MM.1S (cell line): ENCODE data around the gene ZNF362.

ENCODE experiments used
- DNase-seq: peaks from one replicate; pipeline ENCODE4 v3.0.0-alpha.2; 2015
- H2AFZ ChIP-seq: fragments of 300-600 bp; sonication (generic); 2 replicates; pipeline ENCODE4 v1.6.0; 2016; ENCODE audit warnings: antibody characterized with exemption, low read length
- H3F3A ChIP-seq: fragments of 300-600 bp; sonication (generic); 2 replicates; pipeline ENCODE4 v1.6.1; 2016; ENCODE audit warnings: mild to moderate bottlenecking, antibody characterized with exemption, low read length, moderate library complexity, mixed read lengths; ENCODE audit not compliant: insufficient read depth
- H3K27ac ChIP-seq: fragments of 300-600 bp; sonication (generic); 2 replicates; pipeline ENCODE4 v1.5.1; 2016; ENCODE audit warnings: mild to moderate bottlenecking, low read length
- H3K27me3 ChIP-seq: fragments of 300-600 bp; sonication (generic); replicated peaks from 2 replicates; pipeline ENCODE4 v1.6.0; 2016; ENCODE audit warnings: low read length; ENCODE audit not compliant: insufficient read depth
- H3K36me3 ChIP-seq: fragments of 300-600 bp; sonication (generic); replicated peaks from 2 replicates; pipeline ENCODE4 v1.6.1; 2016; ENCODE audit warnings: mild to moderate bottlenecking, low read length, mixed read lengths; ENCODE audit not compliant: insufficient read depth
- H3K4me1 ChIP-seq: fragments of 300-600 bp; sonication (generic); 2 replicates; pipeline ENCODE4 v1.6.1; 2016; ENCODE audit warnings: low read length, mixed read lengths
- H3K4me2 ChIP-seq: fragments of 300-600 bp; sonication (generic); 2 replicates; pipeline ENCODE4 v1.6.0; 2016; ENCODE audit warnings: low read depth, low read length
- H3K4me3 ChIP-seq: fragments of 300-600 bp; sonication (generic); 2 replicates; pipeline ENCODE4 v1.5.1; 2016; ENCODE audit warnings: low read length, mixed read lengths
- H3K79me2 ChIP-seq: fragments of 300-600 bp; sonication (generic); 2 replicates; pipeline ENCODE4 v1.6.1; 2016; ENCODE audit warnings: mixed run types, low read length, mixed read lengths
- H3K9ac ChIP-seq: fragments of 300-600 bp; sonication (generic); 2 replicates; pipeline ENCODE4 v1.6.1; 2016; ENCODE audit warnings: low read length, mixed read lengths
- H3K9me2 ChIP-seq: fragments of 300-600 bp; sonication (generic); replicated peaks from 2 replicates; pipeline ENCODE4 v1.6.1; 2016; ENCODE audit warnings: mild to moderate bottlenecking, low read length, mixed read lengths; ENCODE audit not compliant: insufficient read depth
- H3K9me3 ChIP-seq: fragments of 300-600 bp; sonication (generic); replicated peaks from 2 replicates; pipeline ENCODE4 v1.6.1; 2016; ENCODE audit warnings: mild to moderate bottlenecking, low read length, mixed read lengths; ENCODE audit not compliant: insufficient read depth
- H4K20me1 ChIP-seq: fragments of 300-600 bp; sonication (generic); 2 replicates; pipeline ENCODE4 v1.6.1; 2016; ENCODE audit warnings: mild to moderate bottlenecking, low read length, moderate library complexity, mixed read lengths; ENCODE audit not compliant: insufficient read depth
- EZH2 ChIP-seq: fragments of 300-600 bp; sonication (generic); optimal IDR thresholded peaks from 2 replicates; pipeline ENCODE3; 2017; ENCODE audit warnings: low read depth, mild to moderate bottlenecking, antibody characterized with exemption, low read length, mixed read lengths
- EZH2phosphoT487 ChIP-seq: fragments of 300-600 bp; sonication (generic); IDR thresholded peaks from 2 replicates; pipeline ENCODE4 v1.6.1; 2018; ENCODE audit warnings: antibody characterized with exemption, low read length
- TF ChIP-seq, protein P1 (sequence below): fragments of 300-600 bp; sonication (generic); IDR thresholded peaks from 2 replicates; pipeline ENCODE4 v1.5.1; 2016; ENCODE audit warnings: antibody characterized with exemption, low read length, mixed read lengths

Gene ZNF362

DNA sequence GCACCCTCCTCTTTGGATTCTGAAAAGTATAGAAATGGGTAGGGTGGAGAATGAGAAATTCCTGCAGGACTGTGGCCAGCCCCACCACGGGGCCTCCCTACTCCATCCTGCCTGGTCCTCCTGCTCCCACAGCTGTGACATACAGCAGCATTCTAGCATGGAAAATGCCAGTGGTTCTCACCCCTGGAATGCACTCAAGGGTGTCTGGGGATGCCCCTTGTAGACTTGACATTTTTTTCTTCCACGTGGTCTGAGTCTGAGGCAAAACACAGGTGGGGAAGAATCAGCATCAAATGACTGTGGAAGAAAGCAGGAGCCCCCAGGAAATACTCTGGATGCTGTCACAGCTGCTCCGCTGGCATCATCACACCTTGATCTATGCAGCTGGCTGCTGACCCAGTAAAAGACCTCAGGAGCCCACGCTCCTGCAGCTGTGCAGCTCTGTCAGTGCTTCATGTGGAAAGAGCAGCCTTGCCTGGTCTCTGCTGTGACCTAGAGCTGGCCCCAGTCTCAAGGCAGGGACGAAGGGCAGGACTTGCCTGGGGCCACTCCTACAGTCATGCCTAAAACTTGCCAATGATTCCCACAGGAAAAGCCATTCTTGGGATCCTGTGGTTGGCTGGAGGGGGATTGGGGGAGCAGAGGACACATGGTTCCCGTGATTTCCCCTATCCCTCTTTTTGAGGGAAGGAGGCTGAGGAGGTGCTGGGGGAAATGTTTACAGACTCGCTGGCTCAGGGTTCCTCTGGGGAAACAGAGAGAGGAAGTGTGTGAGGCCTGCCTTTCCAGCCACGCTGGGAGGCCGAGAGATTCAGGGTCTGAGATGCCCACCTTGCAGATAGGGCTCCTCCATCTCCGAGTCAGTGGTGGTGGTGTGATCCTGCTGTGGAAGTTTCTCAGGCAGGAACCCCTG lies 75.4 kb downstream of the ZNF362 start:
- DNase-seq = no peak
- Histone ChIP-seq H3K4me1 (no peaks in the 10 kb centered on the region), H3K27me3 (no peaks in the 10 kb centered on the region), H3F3A (no peaks in the 10 kb centered on the region), H3K36me3 (no peaks in the 10 kb centered on the region), H3K4me2 (no peak overlapping the region), H2AFZ (no peak overlapping the region), H3K9me3 (no peaks in the 10 kb centered on the region), H3K9ac (no peak overlapping the region), H3K27ac (no peak overlapping the region), H3K4me3 (no peak overlapping the region), H3K79me2 (0 out of 2 replicates have a peak, but pooled peaks cover 6% of the 10 kb centered on the region), H4K20me1 (no peaks in the 10 kb centered on the region), H3K9me2 (no peaks in the 10 kb centered on the region)
- no peak for TF ChIP-seq EZH2phosphoT487
- TF ChIP-seq EZH2 = no peak
- TF ChIP-seq, protein P1, sequence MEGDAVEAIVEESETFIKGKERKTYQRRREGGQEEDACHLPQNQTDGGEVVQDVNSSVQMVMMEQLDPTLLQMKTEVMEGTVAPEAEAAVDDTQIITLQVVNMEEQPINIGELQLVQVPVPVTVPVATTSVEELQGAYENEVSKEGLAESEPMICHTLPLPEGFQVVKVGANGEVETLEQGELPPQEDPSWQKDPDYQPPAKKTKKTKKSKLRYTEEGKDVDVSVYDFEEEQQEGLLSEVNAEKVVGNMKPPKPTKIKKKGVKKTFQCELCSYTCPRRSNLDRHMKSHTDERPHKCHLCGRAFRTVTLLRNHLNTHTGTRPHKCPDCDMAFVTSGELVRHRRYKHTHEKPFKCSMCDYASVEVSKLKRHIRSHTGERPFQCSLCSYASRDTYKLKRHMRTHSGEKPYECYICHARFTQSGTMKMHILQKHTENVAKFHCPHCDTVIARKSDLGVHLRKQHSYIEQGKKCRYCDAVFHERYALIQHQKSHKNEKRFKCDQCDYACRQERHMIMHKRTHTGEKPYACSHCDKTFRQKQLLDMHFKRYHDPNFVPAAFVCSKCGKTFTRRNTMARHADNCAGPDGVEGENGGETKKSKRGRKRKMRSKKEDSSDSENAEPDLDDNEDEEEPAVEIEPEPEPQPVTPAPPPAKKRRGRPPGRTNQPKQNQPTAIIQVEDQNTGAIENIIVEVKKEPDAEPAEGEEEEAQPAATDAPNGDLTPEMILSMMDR = no peak

DNA sequence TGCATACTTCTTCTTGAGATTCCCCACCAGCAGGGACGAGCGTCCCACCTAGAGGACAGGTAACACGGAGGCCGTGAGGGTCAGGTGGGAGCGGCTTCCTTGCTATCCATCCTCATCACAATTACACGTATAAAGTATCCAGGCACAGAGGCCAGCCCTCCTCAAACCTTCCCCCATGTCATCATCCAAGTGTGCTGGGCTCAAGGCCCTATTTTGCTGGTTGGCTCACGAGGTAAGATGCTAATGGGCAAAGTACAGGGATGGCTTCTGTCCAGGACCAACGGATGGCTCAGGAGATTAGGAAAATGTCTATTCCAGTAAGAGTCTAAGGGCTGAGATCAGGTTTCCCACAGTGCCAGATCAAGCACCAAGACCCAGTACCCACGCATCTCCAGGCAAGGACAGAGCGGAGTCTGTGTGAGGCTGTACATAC lies 76.1 kb downstream of the ZNF362 start:
- DNase-seq = no peak
- H3K36me3 ChIP-seq = no peaks in the 10 kb centered on the region
- H3K4me1 ChIP-seq = no peaks in the 10 kb centered on the region
- TF ChIP-seq EZH2 (no peak), EZH2phosphoT487 (no peak)
- TF ChIP-seq, protein P1 = no peak
- H3K4me2 ChIP-seq = no peak overlapping the region
- H3F3A ChIP-seq = no peaks in the 10 kb centered on the region
- no peaks in the 10 kb centered on the region for H3K9me2 ChIP-seq
- no peak overlapping the region for H2AFZ ChIP-seq
- H3K27ac ChIP-seq = no peak overlapping the region
- no peaks in the 10 kb centered on the region for H4K20me1 ChIP-seq
- H3K4me3 ChIP-seq = no peak overlapping the region
- H3K27me3 ChIP-seq = no peaks in the 10 kb centered on the region
- H3K9me3 ChIP-seq = no peaks in the 10 kb centered on the region
- H3K9ac ChIP-seq = no peak overlapping the region
- H3K79me2 ChIP-seq = 0 out of 2 replicates have a peak, but pooled peaks cover 6% of the 10 kb centered on the region

DNA sequence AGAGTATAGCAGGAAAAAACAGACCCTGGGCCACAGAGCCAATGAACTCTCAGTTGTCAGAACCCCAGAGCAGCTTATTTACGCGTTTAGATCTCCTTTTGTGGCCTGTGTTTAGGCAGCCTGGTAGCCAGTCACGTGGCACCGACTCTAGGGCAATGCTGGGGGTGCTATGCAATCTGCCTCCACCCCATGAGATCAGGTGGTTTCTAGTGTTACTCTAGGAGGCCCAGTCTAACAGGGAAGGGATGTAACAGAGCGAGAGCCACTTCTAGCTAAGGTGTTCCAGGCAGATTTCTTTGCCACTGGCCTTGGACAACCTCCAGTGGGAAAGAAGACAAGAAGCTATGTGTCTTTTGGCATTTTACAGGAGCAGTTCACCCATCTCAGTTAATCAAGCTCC lies 76.6 kb downstream of the ZNF362 start:
- peaks cover 6% of the 10 kb centered on the region; the same call in 1 of the 2 replicates for H3K79me2 ChIP-seq

More for the DNA sequence above, 76.6 kb downstream of the ZNF362 start:
- no peaks in the 10 kb centered on the region for H4K20me1 ChIP-seq
- no peak overlapping the region for H3K4me2 ChIP-seq
- H3K36me3 ChIP-seq = no peaks in the 10 kb centered on the region
- no peak overlapping the region for H3K4me3 ChIP-seq
- H3K9ac ChIP-seq = no peak overlapping the region
- H3K9me2 ChIP-seq = no peaks in the 10 kb centered on the region
- H3K9me3 ChIP-seq = no peaks in the 10 kb centered on the region
- TF ChIP-seq EZH2 = no peak
- TF ChIP-seq, protein P1 = no peak
- no peak for TF ChIP-seq EZH2phosphoT487
- DNase-seq = no peak
- no peaks in the 10 kb centered on the region for H3K4me1 ChIP-seq
- no peak overlapping the region for H2AFZ ChIP-seq
- no peaks in the 10 kb centered on the region for H3F3A ChIP-seq
- H3K27ac ChIP-seq = no peak overlapping the region
- no peaks in the 10 kb centered on the region for H3K27me3 ChIP-seq
